HEK293T (cell line): Measurements from ENCODE around the gene ESPNL.

Experiments used
- ARNT ChIP-seq: fragments of 450-650 bp; IDR thresholded peaks from 2 replicates; pipeline ENCODE4 v1.6.1; 2017; ENCODE audit warnings: mild to moderate bottlenecking
- BHLHE40 ChIP-seq: fragments of 450-650 bp; IDR thresholded peaks from 2 replicates; pipeline ENCODE4 v1.6.1; 2016; ENCODE audit warnings: mild to moderate bottlenecking, moderate library complexity, borderline replicate concordance
- CTBP1 ChIP-seq: fragments of 450-650 bp; IDR thresholded peaks from 2 replicates; pipeline ENCODE4 v1.6.1; 2016; ENCODE audit warnings: borderline replicate concordance
- FOXA1 ChIP-seq: fragments of 450-650 bp; IDR thresholded peaks from 2 replicates; pipeline ENCODE4 v1.6.1; 2016; ENCODE audit warnings: mild to moderate bottlenecking
- FOXK2 ChIP-seq: fragments of 450-650 bp; IDR thresholded peaks from 2 replicates; pipeline ENCODE4 v1.6.1; 2016; ENCODE audit warnings: mild to moderate bottlenecking
- FOXM1 ChIP-seq: fragments of 450-650 bp; IDR thresholded peaks from 2 replicates; pipeline ENCODE4 v1.6.1; 2017; ENCODE audit warnings: mild to moderate bottlenecking, borderline replicate concordance
- L3MBTL2 ChIP-seq: fragments of 450-650 bp; conservative IDR thresholded peaks from 2 replicates; pipeline ENCODE4 v1.6.1; 2016; ENCODE audit warnings: mild to moderate bottlenecking
- LEF1 ChIP-seq: fragments of 450-650 bp; IDR thresholded peaks from 2 replicates; pipeline ENCODE4 v1.6.1; 2017; ENCODE audit warnings: mild to moderate bottlenecking, borderline replicate concordance
- SP1 ChIP-seq: fragments of 450-650 bp; IDR thresholded peaks from 2 replicates; pipeline ENCODE4 v1.6.1; 2017
- SUZ12 ChIP-seq: fragments of 450-650 bp; IDR thresholded peaks from 2 replicates; pipeline ENCODE4 v1.6.1; 2016; ENCODE audit warnings: mild to moderate bottlenecking
- TARDBP ChIP-seq: fragments of 450-650 bp; IDR thresholded peaks from 2 replicates; pipeline ENCODE4 v1.6.1; 2016
- ZNF384 ChIP-seq: fragments of 450-650 bp; IDR thresholded peaks from 2 replicates; pipeline ENCODE4 v1.6.1; 2016

- TF ChIP-seq FOXA1 (no peak), FOXM1 (no peak), ZNF384 (no peak), CTBP1 (no peak), FOXK2 (no peak), TARDBP (no peak), LEF1 (no peak), BHLHE40 (no peak), ARNT (no peak), L3MBTL2 (no peak), SUZ12 (no peak), SP1 (no peak)
Measured at GRCh38 chr2:238125127-238125885, 25.2 kb downstream of the ESPNL start.
